ENCODE measurements around the gene ZPR1. TPM values are rescaled to one million over a fixed set of nuclear protein-coding genes. Genes with fewer than 3 reads are reported as not detected.

ZPR1 gene
- total RNA-seq, 1 donor from 2014 or later = 69.0 TPM

DNA sequence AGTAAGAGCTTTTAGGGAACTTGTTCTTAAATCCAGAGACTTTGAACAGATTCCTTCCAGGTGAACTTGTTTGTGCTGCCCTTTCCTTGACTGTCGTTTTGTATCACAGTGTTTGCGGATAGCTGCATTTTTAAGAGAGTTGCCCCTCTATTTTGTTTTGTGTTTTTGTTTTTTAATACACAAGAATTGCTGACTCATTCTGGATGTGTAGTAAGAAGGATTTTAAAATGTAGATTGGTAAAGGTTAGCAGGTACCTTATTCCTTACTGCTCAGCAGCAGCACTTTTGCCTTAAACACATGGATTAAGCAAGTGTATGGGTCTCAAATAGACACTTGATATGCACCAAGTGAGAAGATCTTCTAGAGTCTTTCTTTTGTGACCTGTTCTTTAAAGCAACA is 12.8 kb upstream of the ZPR1 start:
- CTCF ChIA-PET = interaction anchor here (1.8 kb wide), 1 partner anchor 9 kb away, joined by 6 read pairs; the partner anchor contains the start of gene APOA5
- no peak overlapping the region for H3K27ac Mint-ChIP-seq
- DNase-seq = no peak
- H3K27me3 Mint-ChIP-seq = peaks cover 13% of the 10 kb centered on the region
- ATAC-seq (ENCODE audit: low read depth) = no peak
- H3K4me1 Mint-ChIP-seq = no peaks in the 10 kb centered on the region
- H3K36me3 Mint-ChIP-seq (ENCODE audit: low read depth) = no peaks in the 10 kb centered on the region
- intact Hi-C loops (cut with micrococcal nuclease) = no loop called here
- H3K9me3 Mint-ChIP-seq = no peaks in the 10 kb centered on the region
- H3K4me3 Mint-ChIP-seq = no peak overlapping the region
- POLR2A ChIA-PET = no interaction called here
- TF ChIP-seq, protein P1, sequence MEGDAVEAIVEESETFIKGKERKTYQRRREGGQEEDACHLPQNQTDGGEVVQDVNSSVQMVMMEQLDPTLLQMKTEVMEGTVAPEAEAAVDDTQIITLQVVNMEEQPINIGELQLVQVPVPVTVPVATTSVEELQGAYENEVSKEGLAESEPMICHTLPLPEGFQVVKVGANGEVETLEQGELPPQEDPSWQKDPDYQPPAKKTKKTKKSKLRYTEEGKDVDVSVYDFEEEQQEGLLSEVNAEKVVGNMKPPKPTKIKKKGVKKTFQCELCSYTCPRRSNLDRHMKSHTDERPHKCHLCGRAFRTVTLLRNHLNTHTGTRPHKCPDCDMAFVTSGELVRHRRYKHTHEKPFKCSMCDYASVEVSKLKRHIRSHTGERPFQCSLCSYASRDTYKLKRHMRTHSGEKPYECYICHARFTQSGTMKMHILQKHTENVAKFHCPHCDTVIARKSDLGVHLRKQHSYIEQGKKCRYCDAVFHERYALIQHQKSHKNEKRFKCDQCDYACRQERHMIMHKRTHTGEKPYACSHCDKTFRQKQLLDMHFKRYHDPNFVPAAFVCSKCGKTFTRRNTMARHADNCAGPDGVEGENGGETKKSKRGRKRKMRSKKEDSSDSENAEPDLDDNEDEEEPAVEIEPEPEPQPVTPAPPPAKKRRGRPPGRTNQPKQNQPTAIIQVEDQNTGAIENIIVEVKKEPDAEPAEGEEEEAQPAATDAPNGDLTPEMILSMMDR (IDR thresholded peaks at IDR 0.05) = no peak

- ATAC-seq (ENCODE audit: low read depth) (no peak), DNase-seq (no peak)
- CTCF ChIA-PET = no interaction called here
- no peak overlapping the region for H3K27ac Mint-ChIP-seq
- POLR2A ChIA-PET = no interaction called here
- intact Hi-C loops (cut with micrococcal nuclease) = no loop called here
- TF ChIP-seq, protein P1 (IDR thresholded peaks at IDR 0.05) = no peak
- peaks cover 8% of the 10 kb centered on the region for H3K27me3 Mint-ChIP-seq
- H3K9me3 Mint-ChIP-seq = no peaks in the 10 kb centered on the region
- H3K4me1 Mint-ChIP-seq = no peaks in the 10 kb centered on the region
- H3K36me3 Mint-ChIP-seq (ENCODE audit: low read depth) = no peaks in the 10 kb centered on the region
- H3K4me3 Mint-ChIP-seq = no peak overlapping the region
These were observed 10.5 kb upstream of the ZPR1 start for GRCh38 chr11:116798368-116798767.

DNA sequence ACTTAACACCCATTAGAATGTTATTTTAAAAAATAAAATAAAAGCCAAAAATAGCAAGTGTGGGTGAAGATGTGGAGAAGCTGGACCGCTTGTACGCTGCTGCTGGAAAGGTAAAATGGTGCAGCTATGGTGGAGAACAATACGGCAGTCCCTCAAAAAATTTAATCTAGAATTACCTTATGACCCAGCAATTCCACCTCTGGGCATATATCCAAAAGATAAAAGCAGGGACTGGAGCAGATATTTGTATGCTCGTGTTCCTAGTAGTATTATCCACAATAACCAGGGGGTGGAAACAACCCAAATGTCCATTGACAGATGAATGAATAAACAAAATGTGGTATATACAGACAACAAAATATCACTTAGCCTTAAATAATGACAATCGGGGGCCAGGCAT is 10.0 kb upstream of the ZPR1 start:
- H3K9me3 Mint-ChIP-seq = no peaks in the 10 kb centered on the region
- H3K27me3 Mint-ChIP-seq = peaks cover 7% of the 10 kb centered on the region
- CTCF ChIA-PET = no interaction called here
- H3K4me3 Mint-ChIP-seq = no peak overlapping the region
- intact Hi-C loops (cut with micrococcal nuclease) = no loop called here
- ATAC-seq (ENCODE audit: low read depth) (no peak), DNase-seq (no peak)
- no peaks in the 10 kb centered on the region for H3K4me1 Mint-ChIP-seq
- H3K27ac Mint-ChIP-seq = no peak overlapping the region
- TF ChIP-seq, protein P1 (IDR thresholded peaks at IDR 0.05) = no peak
- H3K36me3 Mint-ChIP-seq (ENCODE audit: low read depth) = no peaks in the 10 kb centered on the region
- POLR2A ChIA-PET = no interaction called here

DNA sequence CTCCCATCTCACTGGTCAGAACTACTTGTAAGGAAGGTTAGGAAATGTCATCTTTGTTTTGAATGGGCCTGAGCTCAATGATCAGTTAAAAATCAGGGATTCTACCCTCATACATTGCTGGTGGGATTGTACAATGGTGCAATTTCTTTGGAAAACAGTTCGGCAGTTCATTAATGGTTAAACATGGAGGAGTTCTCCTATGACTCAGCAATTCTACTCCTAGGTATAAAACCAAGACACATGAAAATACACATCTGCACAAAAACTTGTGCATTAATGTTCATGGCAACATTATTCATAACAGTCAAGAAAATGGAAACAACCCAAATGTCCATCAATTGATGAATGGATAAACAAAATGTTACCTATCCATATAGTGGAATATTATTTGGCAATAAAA is 8.7 kb upstream of the ZPR1 start:
- no peaks in the 10 kb centered on the region for H3K36me3 Mint-ChIP-seq (ENCODE audit: low read depth)
- H3K9me3 Mint-ChIP-seq = no peaks in the 10 kb centered on the region
- peaks cover 4% of the 10 kb centered on the region for H3K27me3 Mint-ChIP-seq
- ChIA-PET CTCF (no interaction called here), POLR2A (interaction anchor here (0.6 kb wide), 1 partner anchor 347 kb away, joined by 5 read pairs; no protein-coding TSS in a partner anchor)
- ATAC-seq (ENCODE audit: low read depth) (no peak), DNase-seq (no peak)
- H3K27ac Mint-ChIP-seq = no peak overlapping the region
- TF ChIP-seq, protein P1 (IDR thresholded peaks at IDR 0.05) = no peak
- no peaks in the 10 kb centered on the region for H3K4me1 Mint-ChIP-seq
- no peak overlapping the region for H3K4me3 Mint-ChIP-seq
- intact Hi-C loops (cut with micrococcal nuclease) = no loop called here

GRCh38 chr11:116794851-116795250 is 7.0 kb upstream of the ZPR1 start:
- TF ChIP-seq, protein P1 (IDR thresholded peaks at IDR 0.05) = no peak
- CTCF ChIA-PET = no interaction called here
- intact Hi-C loops (cut with micrococcal nuclease) = no loop called here

More at GRCh38 chr11:116794851-116795250, 7.0 kb upstream of the ZPR1 start:
- ATAC-seq (ENCODE audit: low read depth) = no peak
- Mint-ChIP-seq H3K27me3 (no peaks in the 10 kb centered on the region), H3K4me3 (no peak overlapping the region), H3K27ac (no peak overlapping the region), H3K4me1 (peaks cover 7% of the 10 kb centered on the region), H3K36me3 (ENCODE audit: low read depth) (no peaks in the 10 kb centered on the region), H3K9me3 (no peaks in the 10 kb centered on the region)
- DNase-seq = no peak
- POLR2A ChIA-PET = interaction anchor here (0.6 kb wide), 1 partner anchor 312 kb away, joined by 7 read pairs; no protein-coding TSS in a partner anchor

All from activated B cell treated with CpG ODN at 0.5 μM for 24 hours (primary cell).